Activated CD4-positive, alpha-beta memory T cell treated with anti-CD3 and anti-CD28 coated beads for 36 hours (primary cell): Measurements from ENCODE around the gene APOL1. TPM values are rescaled to one million over a fixed set of nuclear protein-coding genes. Genes with fewer than 3 reads are reported as not detected.

ENCODE experiments used
- CTCF ChIA-PET: fragments of 350-600 bp; sonication (Branson Sonifier 250); formaldehyde crosslinking; loops from one replicate; lab custom pipeline; 2021; ENCODE audit warnings: antibody characterized with exemption, inconsistent platforms; lab: Charles Lee
- POLR2A ChIA-PET: fragments of 350-600 bp; sonication (Branson Sonifier 250); formaldehyde crosslinking; loops from one replicate; lab custom pipeline; 2021; ENCODE audit warnings: antibody characterized with exemption; lab: Charles Lee
- DNase-seq: peaks from one replicate; pipeline ENCODE4 v3.0.0-alpha.2; 2020
- H3K27ac Mint-ChIP-seq: one replicate; pipeline ENCODE4 v1.8.0; 2021; ENCODE audit warnings: mixed read lengths
- H3K27me3 Mint-ChIP-seq: one replicate; pipeline ENCODE4 v1.8.0; 2021; ENCODE audit warnings: mixed read lengths
- H3K36me3 Mint-ChIP-seq: one replicate; pipeline ENCODE4 v1.8.0; 2021; ENCODE audit warnings: mixed read lengths
- H3K4me1 Mint-ChIP-seq: one replicate; pipeline ENCODE4 v1.8.0; 2021; ENCODE audit warnings: low read depth, mixed read lengths
- H3K4me3 Mint-ChIP-seq: one replicate; pipeline ENCODE4 v1.8.0; 2021; ENCODE audit warnings: mild to moderate bottlenecking, mixed read lengths
- H3K9me3 Mint-ChIP-seq: one replicate; pipeline ENCODE4 v1.8.0; 2021; ENCODE audit warnings: mixed read lengths
- intact Hi-C: fragments of 100-400 bp; cut with micrococcal nuclease; formaldehyde crosslinking; loops from one replicate; pipeline ENCODE4 v1.15.1; 2023
- total RNA-seq, 2 experiments: library from RNA; stranded (reverse); gene quantifications; one replicate each; pipeline ENCODE4 v1.2.3, GENCODE V29; 2021

The APOL1 gene
- total RNA-seq, 2 experiments from 2014 or later: 44.7 to 46.3 TPM

GRCh38 chr22:36236388-36237319, 16.3 kb upstream of the APOL1 start:
- H3K27ac Mint-ChIP-seq: peak overlapping the region; percentile 99
- H3K27me3 Mint-ChIP-seq: no peaks in the 10 kb centered on the region
- H3K4me1 Mint-ChIP-seq: peaks cover 57% of the 10 kb centered on the region
- H3K4me3 Mint-ChIP-seq: peak overlapping the region; percentile 98
- intact Hi-C loops: loop anchor here (10.0 kb wide), 1 partner anchor 592 kb away; the partner anchor contains the start of gene APOL6
- peaks cover 56% of the 10 kb centered on the region for H3K36me3 Mint-ChIP-seq
- ChIA-PET CTCF (interaction anchor here (0.9 to 5.0 kb wide), 6 partner anchors 17 to 171 kb away, joined by 3 to 42 read pairs (median 6); partner anchors contain the start of gene APOL1), POLR2A (interaction anchor here (4.3 kb wide), 1 partner anchor 17 kb away, joined by 38 read pairs; the partner anchor contains the start of gene APOL1)
- no peaks in the 10 kb centered on the region for H3K9me3 Mint-ChIP-seq
- no peak for DNase-seq

DNA sequence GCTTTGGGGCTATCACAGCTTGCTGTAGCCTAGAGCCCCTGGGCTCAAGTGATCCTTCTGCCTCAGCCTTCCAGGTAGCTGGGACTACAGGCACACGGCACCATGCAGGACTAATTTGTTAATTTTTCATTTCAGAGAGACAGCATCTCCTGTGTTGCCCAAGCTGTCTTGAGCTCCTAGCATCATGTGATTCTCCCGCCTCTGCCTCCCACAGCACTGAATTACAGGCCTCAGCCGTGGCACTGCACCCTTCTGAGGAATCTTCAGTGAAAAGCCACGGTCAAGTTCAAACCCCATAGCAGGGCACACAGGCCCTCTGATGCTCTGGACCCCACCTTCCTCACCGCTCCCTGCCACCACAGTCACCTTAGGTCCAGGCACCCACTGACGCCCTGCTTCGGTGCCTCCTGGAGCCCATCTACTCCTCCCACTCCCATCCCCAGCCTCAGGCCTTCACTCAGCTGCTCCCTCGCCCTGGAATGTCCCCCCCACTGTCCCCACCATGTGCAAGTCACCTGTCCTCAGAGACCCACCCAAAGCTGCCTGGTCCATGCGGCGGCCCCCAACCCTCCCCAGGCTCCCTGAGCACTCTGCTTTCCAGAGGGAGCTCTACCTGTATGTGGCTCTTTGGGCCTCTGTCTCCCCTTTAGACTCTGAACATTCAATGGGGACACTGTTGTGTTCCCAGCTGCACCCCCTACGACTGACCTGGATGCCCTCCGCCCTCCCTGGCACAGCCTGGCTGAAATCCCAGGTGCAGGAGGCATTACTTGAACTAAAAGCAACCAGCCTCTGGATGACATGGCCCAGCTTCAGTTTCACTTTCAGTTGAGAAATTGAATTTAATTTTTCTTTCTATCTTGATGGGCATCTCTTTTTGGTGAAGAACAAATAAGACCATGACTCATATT, 15.2 kb upstream of the APOL1 start:
- Mint-ChIP-seq H3K27me3 (no peaks in the 10 kb centered on the region), H3K9me3 (peaks cover 4% of the 10 kb centered on the region), H3K4me3 (peak overlapping the region; percentile 98), H3K27ac (peak overlapping the region; percentile 99), H3K4me1 (peaks cover 51% of the 10 kb centered on the region), H3K36me3 (peaks cover 47% of the 10 kb centered on the region)
- CTCF ChIA-PET: interaction anchor here (0.6 to 5.0 kb wide), 14 partner anchors 11 to 962 kb away, joined by 3 to 42 read pairs (median 6); partner anchors contain the start of genes APOL1 and APOL3
- POLR2A ChIA-PET: interaction anchor here (1.4 to 4.3 kb wide), 3 partner anchors 16 to 40 kb away, joined by 4 to 38 read pairs (median 11); partner anchors contain the start of gene APOL1
- intact Hi-C loops: loop anchor here (2.0 to 10.0 kb wide), 2 partner anchors 77 to 593 kb away; partner anchors contain the start of genes APOL3 and APOL6
- peak; percentile 36 for DNase-seq

DNA sequence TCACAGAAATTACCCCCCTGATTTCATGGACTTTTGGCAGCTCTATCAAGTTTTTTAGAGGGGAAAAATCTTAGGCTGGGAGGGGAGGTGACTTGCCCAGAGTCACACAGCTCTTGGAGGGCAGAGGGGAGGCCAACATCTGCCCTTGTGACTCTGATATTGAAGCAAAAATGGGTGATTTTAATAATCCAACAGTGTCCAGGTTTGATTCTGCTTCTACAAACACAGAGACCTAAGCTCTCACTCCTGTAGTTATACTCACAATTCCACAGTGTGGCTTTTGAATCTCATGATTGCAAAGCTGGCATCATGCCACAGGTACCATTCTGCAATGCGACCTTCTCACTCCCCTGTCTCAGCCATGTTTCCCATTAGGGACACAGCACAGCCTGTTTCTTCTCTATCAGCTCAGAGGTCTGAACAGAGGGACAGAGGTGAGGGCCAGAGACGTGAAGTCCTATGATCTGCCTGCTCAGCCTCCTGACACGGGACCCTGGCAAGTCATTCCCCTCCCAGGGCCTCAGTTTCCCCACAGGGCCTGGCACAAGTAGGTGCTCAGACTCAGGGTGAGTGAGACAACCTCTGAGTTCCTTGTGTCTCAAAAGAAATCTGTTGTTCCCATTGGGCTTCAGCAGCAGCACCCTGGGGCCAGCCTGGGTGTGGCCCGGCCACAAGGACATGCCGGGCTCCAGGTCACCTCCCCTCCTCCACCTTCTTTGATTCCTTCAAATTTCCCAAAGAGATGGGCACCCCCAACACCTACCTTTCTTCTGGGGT, 14.4 kb upstream of the APOL1 start:
- DNase-seq: peak; percentile 39
- H3K4me1 Mint-ChIP-seq: peaks cover 50% of the 10 kb centered on the region
- peaks cover 43% of the 10 kb centered on the region for H3K36me3 Mint-ChIP-seq
- intact Hi-C loops: loop anchor here (1.0 to 10.0 kb wide), 5 partner anchors 15 to 594 kb away; partner anchors contain the start of genes APOL1, APOL3 and APOL6
- H3K4me3 Mint-ChIP-seq: peak overlapping the region; percentile 98
- peak overlapping the region; percentile 99 for H3K27ac Mint-ChIP-seq
- H3K9me3 Mint-ChIP-seq: peaks cover 5% of the 10 kb centered on the region
- POLR2A ChIA-PET: interaction anchor here (1.1 to 4.3 kb wide), 5 partner anchors 15 to 76 kb away, joined by 3 to 38 read pairs (median 4); partner anchors contain the start of gene APOL1
- H3K27me3 Mint-ChIP-seq: no peaks in the 10 kb centered on the region
- CTCF ChIA-PET: interaction anchor here (0.6 to 5.0 kb wide), 31 partner anchors 10 to 961 kb away, joined by 3 to 42 read pairs (median 4); partner anchors contain the start of genes APOL1, APOL3 and FOXRED2

DNA sequence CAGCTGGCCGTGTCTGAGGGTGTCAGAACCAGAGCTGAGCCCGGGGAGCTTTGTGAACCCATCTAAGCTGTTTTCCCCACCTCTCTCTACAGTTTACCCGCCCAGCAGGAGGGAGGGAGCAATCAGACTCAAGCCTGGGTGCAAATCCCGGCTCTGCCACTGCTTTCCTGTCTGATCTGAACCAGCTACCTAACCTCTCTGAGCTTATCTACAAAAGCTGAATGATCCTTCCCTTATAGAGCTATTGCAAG, 13.9 kb upstream of the APOL1 start:
- H3K27ac Mint-ChIP-seq: peak overlapping the region; percentile 99
- H3K27me3 Mint-ChIP-seq: no peaks in the 10 kb centered on the region
- peak overlapping the region; percentile 98 for H3K4me3 Mint-ChIP-seq
- DNase-seq: no peak
- peaks cover 38% of the 10 kb centered on the region for H3K36me3 Mint-ChIP-seq
- intact Hi-C loops: loop anchor here (1.0 to 10.0 kb wide), 5 partner anchors 14 to 594 kb away; partner anchors contain the start of genes APOL1, APOL3 and APOL6
- peaks cover 5% of the 10 kb centered on the region for H3K9me3 Mint-ChIP-seq
- ChIA-PET POLR2A (interaction anchor here (0.9 to 4.3 kb wide), 5 partner anchors 14 to 272 kb away, joined by 3 to 38 read pairs (median 4); partner anchors contain the start of gene APOL1), CTCF (interaction anchor here (0.6 to 5.0 kb wide), 29 partner anchors 9 to 268 kb away, joined by 3 to 42 read pairs (median 4); partner anchors contain the start of genes APOL1, APOL3 and FOXRED2)
- H3K4me1 Mint-ChIP-seq: peaks cover 50% of the 10 kb centered on the region

- H3K4me1 Mint-ChIP-seq: peaks cover 45% of the 10 kb centered on the region
- ChIA-PET CTCF (interaction anchor here (0.6 to 5.0 kb wide), 33 partner anchors 9 to 892 kb away, joined by 3 to 42 read pairs (median 4); partner anchors contain the start of genes APOL1, APOL3 and FOXRED2), POLR2A (interaction anchor here (0.9 to 4.3 kb wide), 5 partner anchors 14 to 271 kb away, joined by 3 to 38 read pairs (median 4); partner anchors contain the start of gene APOL1)
- DNase-seq: peak; percentile 93
- H3K4me3 Mint-ChIP-seq: peak within 1 kb of the TSS; percentile 98
- H3K36me3 Mint-ChIP-seq: peaks cover 38% of the 10 kb centered on the region
- no peaks in the 10 kb centered on the region for H3K27me3 Mint-ChIP-seq
- intact Hi-C loops: loop anchor here (1.0 to 10.0 kb wide), 5 partner anchors 14 to 595 kb away; partner anchors contain the start of genes APOL1, APOL3 and APOL6
- H3K9me3 Mint-ChIP-seq: peaks cover 5% of the 10 kb centered on the region
- H3K27ac Mint-ChIP-seq: peak within 1 kb of the TSS; percentile 99
Observed at GRCh38 chr22:36239401-36240171, 13.3 kb upstream of the APOL1 start, which contains the start of gene APOL2. Gene APOL2 (minus strand): TSS chr22:36239527. CDS start chr22:36233162, 6,365 bp downstream.

GRCh38 chr22:36243986-36244385, 8.9 kb upstream of the APOL1 start:
- intact Hi-C loops: no loop called here
- CTCF ChIA-PET: interaction anchor here (0.9 to 1.8 kb wide), 5 partner anchors 34 to 178 kb away, joined by 3 to 5 read pairs (median 3); no protein-coding TSS in a partner anchor
- H3K4me1 Mint-ChIP-seq: peaks cover 10% of the 10 kb centered on the region
- H3K4me3 Mint-ChIP-seq: no peak overlapping the region
- H3K36me3 Mint-ChIP-seq: peaks cover 5% of the 10 kb centered on the region
- no peak overlapping the region for H3K27ac Mint-ChIP-seq
- no peaks in the 10 kb centered on the region for H3K27me3 Mint-ChIP-seq
- no peak for DNase-seq
- peaks cover 11% of the 10 kb centered on the region for H3K9me3 Mint-ChIP-seq
- POLR2A ChIA-PET: interaction anchor here (1.0 kb wide), 1 partner anchor 17 kb away, joined by 3 read pairs; no protein-coding TSS in a partner anchor

- intact Hi-C loops: no loop called here
- DNase-seq: no peak
- ChIA-PET POLR2A (no interaction called here), CTCF (interaction anchor here (0.9 to 1.3 kb wide), 4 partner anchors 41 to 179 kb away, joined by 3 read pairs; no protein-coding TSS in a partner anchor)
- Mint-ChIP-seq H3K4me3 (no peak overlapping the region), H3K27me3 (no peaks in the 10 kb centered on the region), H3K4me1 (peaks cover 7% of the 10 kb centered on the region), H3K27ac (no peak overlapping the region), H3K36me3 (no peaks in the 10 kb centered on the region), H3K9me3 (peaks cover 15% of the 10 kb centered on the region)
Observed at GRCh38 chr22:36244522-36245391, 8.2 kb upstream of the APOL1 start.

DNA sequence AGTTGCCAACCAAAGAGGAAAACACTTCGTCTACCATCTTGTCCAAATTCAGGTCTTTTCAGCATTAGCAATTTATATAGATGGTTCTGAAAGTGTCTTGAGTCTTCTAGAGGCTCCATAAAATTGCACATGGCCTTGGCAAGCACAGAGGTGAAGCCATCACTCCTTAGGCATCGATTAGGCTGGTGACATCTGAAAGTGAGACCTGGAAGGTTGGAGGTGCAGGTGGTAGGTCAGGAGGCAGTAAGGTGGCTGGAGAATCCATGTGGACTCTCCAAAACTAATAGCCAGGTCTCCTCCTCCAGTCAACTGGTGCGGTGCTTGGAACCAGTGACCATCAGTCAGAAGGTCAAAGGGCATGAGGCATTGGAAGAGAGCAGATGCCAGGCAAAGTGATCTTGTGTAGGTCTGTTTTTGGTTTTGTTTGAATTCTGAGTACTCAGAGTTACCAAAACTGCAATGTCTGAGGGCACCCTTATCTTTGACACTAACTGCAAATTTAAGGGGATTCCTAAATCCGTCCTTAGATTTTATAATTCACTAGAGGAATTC, 7.1 kb upstream of the APOL1 start:
- no peaks in the 10 kb centered on the region for H3K27me3 Mint-ChIP-seq
- DNase-seq: no peak
- intact Hi-C loops: no loop called here

GRCh38 chr22:36246718-36247117, 6.2 kb upstream of the APOL1 start:
- H3K4me1 Mint-ChIP-seq: peaks cover 10% of the 10 kb centered on the region
- H3K27me3 Mint-ChIP-seq: no peaks in the 10 kb centered on the region
- POLR2A ChIA-PET: no interaction called here

More for the DNA sequence above, 7.1 kb upstream of the APOL1 start:
- peaks cover 4% of the 10 kb centered on the region for H3K4me1 Mint-ChIP-seq
- CTCF ChIA-PET: no interaction called here
- H3K4me3 Mint-ChIP-seq: no peak overlapping the region
- H3K36me3 Mint-ChIP-seq: no peaks in the 10 kb centered on the region
- POLR2A ChIA-PET: no interaction called here
- peaks cover 15% of the 10 kb centered on the region for H3K9me3 Mint-ChIP-seq
- H3K27ac Mint-ChIP-seq: no peak overlapping the region

More at GRCh38 chr22:36246718-36247117, 6.2 kb upstream of the APOL1 start:
- intact Hi-C loops: no loop called here
- Mint-ChIP-seq H3K9me3 (peaks cover 15% of the 10 kb centered on the region), H3K36me3 (no peaks in the 10 kb centered on the region), H3K27ac (no peak overlapping the region), H3K4me3 (no peak overlapping the region)
- no peak for DNase-seq
- CTCF ChIA-PET: no interaction called here
